Measurements from ENCODE around the gene PRIMA1. TPM values are rescaled to one million over a fixed set of nuclear protein-coding genes. Genes with fewer than 3 reads are reported as not detected.
A peak's percentile ranks its signal among the peaks of the same experiment; 100 is the strongest.

The PRIMA1 gene
- total and polyA plus RNA-seq, 9 of the 15 experiments (the other 6 are each of a cell fraction or from before 2014, with no cell fraction given): not detected

DNA sequence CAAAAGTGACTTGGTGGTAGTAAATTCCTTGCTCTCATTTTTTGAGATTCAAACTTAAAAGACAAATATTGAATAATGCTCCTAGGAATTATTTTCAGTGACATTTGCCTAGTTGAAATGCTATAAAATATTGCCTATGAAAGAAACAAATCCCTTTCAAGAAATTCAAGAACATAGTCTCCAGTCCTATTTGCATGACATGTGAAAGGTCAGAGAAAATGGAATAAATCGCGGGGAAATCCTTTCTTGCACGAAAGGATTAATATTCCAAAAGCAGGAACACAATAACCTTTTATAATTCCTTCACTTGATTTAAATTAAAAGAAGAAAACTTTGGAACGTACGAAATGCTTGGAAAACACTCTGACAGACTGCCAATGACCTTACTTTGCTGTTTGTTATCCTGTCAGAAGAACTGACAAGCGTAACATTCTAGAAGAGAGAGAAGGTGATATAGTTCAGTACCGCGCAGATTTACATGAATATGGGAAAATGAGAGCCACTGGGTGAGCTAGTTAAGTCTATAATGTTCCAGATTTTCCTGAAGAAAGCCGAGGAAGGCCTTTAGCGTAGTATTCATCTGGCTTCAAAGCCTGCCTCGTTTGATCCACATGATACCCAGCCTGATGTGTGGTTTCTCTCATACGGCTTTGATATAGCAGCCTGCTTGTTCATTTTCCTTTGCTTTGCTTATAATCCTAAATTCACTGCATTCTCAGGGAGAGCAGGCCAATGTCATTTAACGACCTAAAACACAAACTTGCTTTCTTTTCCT is 103.0 kb downstream of the PRIMA1 start (continued):
- TF ChIP-seq, protein P1, sequence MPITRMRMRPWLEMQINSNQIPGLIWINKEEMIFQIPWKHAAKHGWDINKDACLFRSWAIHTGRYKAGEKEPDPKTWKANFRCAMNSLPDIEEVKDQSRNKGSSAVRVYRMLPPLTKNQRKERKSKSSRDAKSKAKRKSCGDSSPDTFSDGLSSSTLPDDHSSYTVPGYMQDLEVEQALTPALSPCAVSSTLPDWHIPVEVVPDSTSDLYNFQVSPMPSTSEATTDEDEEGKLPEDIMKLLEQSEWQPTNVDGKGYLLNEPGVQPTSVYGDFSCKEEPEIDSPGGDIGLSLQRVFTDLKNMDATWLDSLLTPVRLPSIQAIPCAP (CRISPR knock-in tag; IDR thresholded peaks at IDR 0.05; ENCODE audit: borderline replicate concordance): no peak
- no peak for TF ChIP-seq L3MBTL2 (IDR thresholded peaks at IDR 0.05)

DNA sequence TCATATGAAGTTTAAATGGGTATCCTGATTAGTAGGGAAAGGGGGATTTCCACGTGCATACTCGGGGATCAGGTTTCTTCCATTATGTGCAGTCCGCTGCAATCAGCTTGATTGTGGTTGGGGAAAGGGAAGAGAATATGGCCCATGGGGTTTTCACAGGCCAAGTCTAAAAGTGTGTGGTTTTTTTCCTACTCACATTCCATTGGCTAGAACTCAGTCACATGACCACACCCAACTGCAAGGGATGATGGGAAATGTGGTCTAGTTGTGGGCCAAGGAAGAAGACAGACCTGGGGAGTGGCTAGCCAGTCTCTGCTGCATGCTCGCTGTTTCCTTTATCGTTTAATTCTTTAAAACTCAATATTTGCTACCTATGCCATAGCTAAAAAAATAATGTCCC is 105.1 kb downstream of the PRIMA1 start:
- CTCF ChIA-PET (ENCODE audit: low intra/inter-chr PET ratio): interaction anchor here (0.6 kb wide), 1 partner anchor 28 kb away, joined by 3 read pairs; no protein-coding TSS in a partner anchor
- FAIRE-seq: no peak
- peak; percentile 19 to 51 (median 42) for DNase-seq (ENCODE audit: extremely low read depth in 1 of 4, low spot score in 3 of 4)
- Histone ChIP-seq H3K4me3 (no peak overlapping the region), H3K9me3 (replicated peaks; ENCODE audit: control insufficient read depth, insufficient read depth, low read depth, low read length) (no peaks in the 10 kb centered on the region), H2AFZ (ENCODE audit: low read depth, low read length) (peak overlapping the region; percentile 50; the same call in 1 of the 2 replicates), H3K4me2 (ENCODE audit: insufficient read depth, low read length) (no peak overlapping the region), H3K36me3 (ENCODE audit: control insufficient read depth, insufficient read depth, low read length) (no peaks in the 10 kb centered on the region), H4K20me1 (replicated peaks; ENCODE audit: control insufficient read depth, insufficient read depth, low read length) (no peaks in the 10 kb centered on the region), H3K4me1 (replicated peaks in 1 of 2; ENCODE audit: control insufficient read depth in 2 of 2, insufficient read depth in 2 of 2, low read length in 2 of 2) (no peaks in the 10 kb centered on the region), H3K79me2 (ENCODE audit: control insufficient read depth, insufficient read depth, low read length) (no peaks in the 10 kb centered on the region), H3K27ac (ENCODE audit: extremely low read depth, low read depth, low read length) (no peak overlapping the region), H3K9ac (ENCODE audit: insufficient read depth in 1 of 2, low read depth in 2 of 2, low read length in 2 of 2) (no peak overlapping the region), H3K27me3 (ENCODE audit: control insufficient read depth in 2 of 2, insufficient read depth in 2 of 2, low read length in 2 of 2) (no peaks in the 10 kb centered on the region), H3K9me1 (ENCODE audit: control insufficient read depth, insufficient read depth, low read length) (no peaks in the 10 kb centered on the region)
- intact Hi-C loops (cut with micrococcal nuclease): no loop called here
- in situ Hi-C loops (cut with MboI): no loop called here
- BruUV-seq (replicated peaks): no TSS peak
- 3% methylated on average over 5 of the region's 5 CpGs for WGBS (ENCODE audit: insufficient coverage, low coverage, missing lambda C conversion rate)
- POLR2A ChIA-PET: no interaction called here
- ATAC-seq: peak; percentile 78
- TF ChIP-seq KLF6 (CRISPR knock-in tag; IDR thresholded peaks at IDR 0.05; ENCODE audit: borderline replicate concordance): no peak
- peak; percentile 86 for TF ChIP-seq TOE1 (IDR thresholded peaks at IDR 0.05; ENCODE audit: borderline replicate concordance)
- no peak for TF ChIP-seq TOE1 (CRISPR knock-in tag; IDR thresholded peaks at IDR 0.05; ENCODE audit: borderline replicate concordance, low read depth)
- TF ChIP-seq, protein P1 (CRISPR knock-in tag; IDR thresholded peaks at IDR 0.05; ENCODE audit: borderline replicate concordance): no peak
- no peak for TF ChIP-seq HNRNPUL1 (IDR thresholded peaks at IDR 0.05; ENCODE audit: low read length)
- TF ChIP-seq RFX7 (CRISPR knock-in tag; IDR thresholded peaks at IDR 0.05): no peak
- TF ChIP-seq ZNF143 (CRISPR knock-in tag; IDR thresholded peaks at IDR 0.05): peak; percentile 52; the same call in 1 of the 2 replicates
- peak; percentile 16; the same call in 1 of the 2 replicates for TF ChIP-seq CBFA2T2 (conservative IDR thresholded peaks at IDR 0.05)
- TF ChIP-seq, protein P2, sequence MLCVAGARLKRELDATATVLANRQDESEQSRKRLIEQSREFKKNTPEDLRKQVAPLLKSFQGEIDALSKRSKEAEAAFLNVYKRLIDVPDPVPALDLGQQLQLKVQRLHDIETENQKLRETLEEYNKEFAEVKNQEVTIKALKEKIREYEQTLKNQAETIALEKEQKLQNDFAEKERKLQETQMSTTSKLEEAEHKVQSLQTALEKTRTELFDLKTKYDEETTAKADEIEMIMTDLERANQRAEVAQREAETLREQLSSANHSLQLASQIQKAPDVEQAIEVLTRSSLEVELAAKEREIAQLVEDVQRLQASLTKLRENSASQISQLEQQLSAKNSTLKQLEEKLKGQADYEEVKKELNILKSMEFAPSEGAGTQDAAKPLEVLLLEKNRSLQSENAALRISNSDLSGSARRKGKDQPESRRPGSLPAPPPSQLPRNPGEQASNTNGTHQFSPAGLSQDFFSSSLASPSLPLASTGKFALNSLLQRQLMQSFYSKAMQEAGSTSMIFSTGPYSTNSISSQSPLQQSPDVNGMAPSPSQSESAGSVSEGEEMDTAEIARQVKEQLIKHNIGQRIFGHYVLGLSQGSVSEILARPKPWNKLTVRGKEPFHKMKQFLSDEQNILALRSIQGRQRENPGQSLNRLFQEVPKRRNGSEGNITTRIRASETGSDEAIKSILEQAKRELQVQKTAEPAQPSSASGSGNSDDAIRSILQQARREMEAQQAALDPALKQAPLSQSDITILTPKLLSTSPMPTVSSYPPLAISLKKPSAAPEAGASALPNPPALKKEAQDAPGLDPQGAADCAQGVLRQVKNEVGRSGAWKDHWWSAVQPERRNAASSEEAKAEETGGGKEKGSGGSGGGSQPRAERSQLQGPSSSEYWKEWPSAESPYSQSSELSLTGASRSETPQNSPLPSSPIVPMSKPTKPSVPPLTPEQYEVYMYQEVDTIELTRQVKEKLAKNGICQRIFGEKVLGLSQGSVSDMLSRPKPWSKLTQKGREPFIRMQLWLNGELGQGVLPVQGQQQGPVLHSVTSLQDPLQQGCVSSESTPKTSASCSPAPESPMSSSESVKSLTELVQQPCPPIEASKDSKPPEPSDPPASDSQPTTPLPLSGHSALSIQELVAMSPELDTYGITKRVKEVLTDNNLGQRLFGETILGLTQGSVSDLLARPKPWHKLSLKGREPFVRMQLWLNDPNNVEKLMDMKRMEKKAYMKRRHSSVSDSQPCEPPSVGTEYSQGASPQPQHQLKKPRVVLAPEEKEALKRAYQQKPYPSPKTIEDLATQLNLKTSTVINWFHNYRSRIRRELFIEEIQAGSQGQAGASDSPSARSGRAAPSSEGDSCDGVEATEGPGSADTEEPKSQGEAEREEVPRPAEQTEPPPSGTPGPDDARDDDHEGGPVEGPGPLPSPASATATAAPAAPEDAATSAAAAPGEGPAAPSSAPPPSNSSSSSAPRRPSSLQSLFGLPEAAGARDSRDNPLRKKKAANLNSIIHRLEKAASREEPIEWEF (CRISPR knock-in tag; IDR thresholded peaks at IDR 0.05): no peak
- TF ChIP-seq ZNF165 (CRISPR knock-in tag; IDR thresholded peaks at IDR 0.05; ENCODE audit: borderline replicate concordance): no peak
- TF ChIP-seq ZNF384 (IDR thresholded peaks at IDR 0.05; ENCODE audit: low read depth, low read length): 0 out of 2 replicates have a peak, but pooled peaks have one; percentile 34
- no peak for TF ChIP-seq NONO (IDR thresholded peaks at IDR 0.05; ENCODE audit: low read depth in 2 of 2, low read length in 1 of 2)
